Retina (tissue), 1 donor: ENCODE results near the gene PHTF2.
A peak's percentile ranks its signal among the peaks of the same experiment; 100 is the strongest.

Source experiments
- DNase-seq: peaks from one replicate; pipeline ENCODE4 v3.0.0-alpha.2; 2016

PHTF2 gene

GRCh38 chr7:77796109-77796508 lies 2.5 kb upstream of the PHTF2 start:
- no peak for DNase-seq

- no peak for DNase-seq
These were observed 1.6 kb upstream of the PHTF2 start for GRCh38 chr7:77796960-77797359.

- no peak for DNase-seq
These were observed 709 bp upstream of the PHTF2 start for GRCh38 chr7:77797734-77798393.

- no peak for DNase-seq
These were observed 748 bp downstream of the PHTF2 start for GRCh38 chr7:77799078-77799964.

GRCh38 chr7:77800158-77800557 lies 1.6 kb downstream of the PHTF2 start:
- no peak for DNase-seq

GRCh38 chr7:77800730-77801129 lies 2.2 kb downstream of the PHTF2 start:
- DNase-seq = no peak

GRCh38 chr7:77802557-77803405 lies 4.2 kb downstream of the PHTF2 start:
- DNase-seq = no peak

GRCh38 chr7:77806425-77806824 lies 7.9 kb downstream of the PHTF2 start:
- no peak for DNase-seq

GRCh38 chr7:77808517-77808916 lies 9.9 kb downstream of the PHTF2 start:
- no peak for DNase-seq

- DNase-seq = no peak
These were observed 13.1 kb downstream of the PHTF2 start for GRCh38 chr7:77811516-77812289.

- no peak for DNase-seq
These were observed 13.7 kb downstream of the PHTF2 start for GRCh38 chr7:77812290-77812685.

GRCh38 chr7:77813180-77813579 lies 14.6 kb downstream of the PHTF2 start:
- DNase-seq = no peak

GRCh38 chr7:77819021-77819420 lies 20.4 kb downstream of the PHTF2 start:
- no peak for DNase-seq

GRCh38 chr7:77820967-77821366 lies 22.4 kb downstream of the PHTF2 start:
- DNase-seq = no peak

- DNase-seq = no peak
These were observed 23.7 kb downstream of the PHTF2 start for GRCh38 chr7:77822269-77822668.

- DNase-seq = no peak
These were observed 25.2 kb downstream of the PHTF2 start for GRCh38 chr7:77823787-77824186.

GRCh38 chr7:77824636-77825035 lies 26.1 kb downstream of the PHTF2 start:
- DNase-seq = no peak

- DNase-seq = no peak
These were observed 26.6 kb downstream of the PHTF2 start for GRCh38 chr7:77825131-77825530.

- DNase-seq = no peak
These were observed 27.7 kb downstream of the PHTF2 start for GRCh38 chr7:77826300-77826699.

GRCh38 chr7:77827999-77828398 lies 29.4 kb downstream of the PHTF2 start:
- DNase-seq = no peak

GRCh38 chr7:77830649-77831355 lies 32.2 kb downstream of the PHTF2 start:
- DNase-seq = peak; percentile 4

- no peak for DNase-seq
These were observed 32.9 kb downstream of the PHTF2 start for GRCh38 chr7:77831481-77831880.
